PC-9 (cell line): ENCODE data around the gene PDRG1.

Source experiments
- CTCF ChIP-seq: fragments of 200-600 bp; sonication (generic); conservative IDR thresholded peaks from 2 replicates; pipeline ENCODE4 v1.6.1; 2017; ENCODE audit warnings: mixed run types, antibody characterized with exemption, mild to moderate bottlenecking, moderate library complexity
- EZH2 ChIP-seq: fragments of 200-600 bp; sonication (generic); IDR thresholded peaks from 2 replicates; pipeline ENCODE4 v1.8.0; 2017; ENCODE audit warnings: antibody characterized with exemption, low read depth

DNA sequence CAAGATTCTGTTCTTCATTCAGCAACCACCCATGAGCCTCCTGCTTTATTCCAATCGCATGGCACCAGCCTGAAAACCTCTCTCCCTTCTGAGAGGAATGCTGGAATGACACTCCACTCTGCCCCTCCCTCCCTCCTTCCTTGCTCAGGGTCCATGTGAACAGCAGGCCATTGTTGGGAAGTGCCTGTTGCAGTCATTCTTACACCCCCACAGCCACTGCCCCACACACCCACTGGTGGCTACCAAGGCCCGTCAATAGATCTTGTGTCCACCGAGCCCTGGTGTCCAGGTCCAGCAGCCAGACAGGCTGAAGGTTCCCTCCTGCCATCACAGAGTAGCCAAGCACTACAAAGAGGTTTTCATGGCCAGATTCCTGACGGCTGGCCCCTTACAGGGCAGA lies 6.5 kb downstream of the PDRG1 start:
- TF ChIP-seq CTCF = no peak
- TF ChIP-seq EZH2 = no peak
